Measurements from ENCODE around the gene FNBP1L.

- TF ChIP-seq, protein P1, sequence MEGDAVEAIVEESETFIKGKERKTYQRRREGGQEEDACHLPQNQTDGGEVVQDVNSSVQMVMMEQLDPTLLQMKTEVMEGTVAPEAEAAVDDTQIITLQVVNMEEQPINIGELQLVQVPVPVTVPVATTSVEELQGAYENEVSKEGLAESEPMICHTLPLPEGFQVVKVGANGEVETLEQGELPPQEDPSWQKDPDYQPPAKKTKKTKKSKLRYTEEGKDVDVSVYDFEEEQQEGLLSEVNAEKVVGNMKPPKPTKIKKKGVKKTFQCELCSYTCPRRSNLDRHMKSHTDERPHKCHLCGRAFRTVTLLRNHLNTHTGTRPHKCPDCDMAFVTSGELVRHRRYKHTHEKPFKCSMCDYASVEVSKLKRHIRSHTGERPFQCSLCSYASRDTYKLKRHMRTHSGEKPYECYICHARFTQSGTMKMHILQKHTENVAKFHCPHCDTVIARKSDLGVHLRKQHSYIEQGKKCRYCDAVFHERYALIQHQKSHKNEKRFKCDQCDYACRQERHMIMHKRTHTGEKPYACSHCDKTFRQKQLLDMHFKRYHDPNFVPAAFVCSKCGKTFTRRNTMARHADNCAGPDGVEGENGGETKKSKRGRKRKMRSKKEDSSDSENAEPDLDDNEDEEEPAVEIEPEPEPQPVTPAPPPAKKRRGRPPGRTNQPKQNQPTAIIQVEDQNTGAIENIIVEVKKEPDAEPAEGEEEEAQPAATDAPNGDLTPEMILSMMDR (IDR thresholded peaks at IDR 0.05; ENCODE audit: insufficient read depth, low read depth, low read length) = no peak
- no peak for TF ChIP-seq EZH2 (IDR thresholded peaks at IDR 0.05; ENCODE audit: insufficient read depth, low read length)
Measured at GRCh38 chr1:93450321-93450720, 2.4 kb downstream of the FNBP1L start.

Measured in astrocyte (in vitro differentiated cells and primary cell).